Measurements from ENCODE around the gene NEK1.
A peak's percentile ranks its signal among the peaks of the same experiment; 100 is the strongest.

Gene NEK1

DNA sequence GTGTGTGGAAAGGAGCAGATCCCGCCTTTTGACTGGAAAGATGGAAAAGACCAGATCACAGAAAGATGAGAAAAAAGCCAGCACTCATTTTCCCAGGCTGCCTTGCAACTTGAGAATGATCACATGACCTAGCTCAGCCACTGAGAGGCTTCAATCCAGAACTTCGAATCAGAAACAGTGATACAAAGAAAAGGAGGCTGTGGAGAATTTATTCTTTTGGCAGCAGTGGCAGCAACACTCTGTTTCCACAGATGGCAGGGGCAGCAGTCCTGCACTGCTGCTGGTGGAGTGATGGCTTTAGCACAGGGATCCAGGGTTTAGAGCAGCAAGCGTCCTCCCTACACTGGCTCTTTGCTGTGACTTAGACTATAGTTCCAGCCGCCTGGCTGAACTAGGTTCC lies 263.8 kb downstream of the NEK1 start:
- no peak overlapping the region for H2BK15ac ChIP-seq (ENCODE audit: low read length)
- no peak overlapping the region for H3K27ac ChIP-seq (replicated peaks; ENCODE audit: low read length)
- no peak overlapping the region for H3K4me2 ChIP-seq (ENCODE audit: insufficient read depth, low read length, poor library complexity, severe bottlenecking)
- no peak for DNase-seq (ENCODE audit: low spot score)
- H3K9ac ChIP-seq (ENCODE audit: low read depth, low read length, poor library complexity) = no peak overlapping the region
- no peaks in the 10 kb centered on the region for H3K36me3 ChIP-seq (replicated peaks in 1 of 2; ENCODE audit: control insufficient read depth in 2 of 2, insufficient read depth in 2 of 2, low read length in 2 of 2)
- H2AFZ ChIP-seq (ENCODE audit: low read length) = peak overlapping the region; percentile 88
- H4K8ac ChIP-seq (ENCODE audit: low read depth, low read length) = no peak overlapping the region
- H3K9me3 ChIP-seq (replicated peaks in 1 of 2; ENCODE audit: control insufficient read depth in 2 of 2, insufficient read depth in 1 of 2, low read depth in 1 of 2, low read length in 2 of 2) = no peaks in the 10 kb centered on the region
- H2BK5ac ChIP-seq (ENCODE audit: low read length) = no peak overlapping the region
- no peak overlapping the region for H3K4ac ChIP-seq (ENCODE audit: low read length)
- no peak overlapping the region for H2BK120ac ChIP-seq (ENCODE audit: low read depth, low read length)
- no peak overlapping the region for H3K4me3 ChIP-seq (ENCODE audit: low read length in 2 of 2)
- no peak overlapping the region for H4K91ac ChIP-seq (ENCODE audit: low read depth, low read length, poor library complexity)
- no peak overlapping the region for H2AK5ac ChIP-seq (ENCODE audit: low read depth, low read length)
- peaks cover 8 to 10% of the 10 kb centered on the region in 2 donors for H3K4me1 ChIP-seq (ENCODE audit: control insufficient read depth in 2 of 2, insufficient read depth in 1 of 2, low read depth in 1 of 2, low read length in 2 of 2)
- no CpG with 5 or more reads among the region's 4 CpGs for WGBS, 2 donors (ENCODE audit: extremely low coverage in 2 of 2, insufficient read length in 2 of 2, insufficient replicate concordance in 1 of 2)
- no peak overlapping the region for H2BK12ac ChIP-seq (ENCODE audit: low read length)
- no peaks in the 10 kb centered on the region for H3K79me1 ChIP-seq (ENCODE audit: low read depth, low read length)
- no peak overlapping the region for H3K14ac ChIP-seq (ENCODE audit: low read length)
- no peaks in the 10 kb centered on the region for H3K27me3 ChIP-seq (ENCODE audit: control insufficient read depth in 3 of 3, insufficient read depth in 3 of 3, low read depth in 1 of 3, low read length in 3 of 3)
- no peak overlapping the region for H3K23ac ChIP-seq (ENCODE audit: low read depth, low read length, poor library complexity)
- peak overlapping the region; percentile 61 for H3K18ac ChIP-seq (ENCODE audit: low read length)

DNA sequence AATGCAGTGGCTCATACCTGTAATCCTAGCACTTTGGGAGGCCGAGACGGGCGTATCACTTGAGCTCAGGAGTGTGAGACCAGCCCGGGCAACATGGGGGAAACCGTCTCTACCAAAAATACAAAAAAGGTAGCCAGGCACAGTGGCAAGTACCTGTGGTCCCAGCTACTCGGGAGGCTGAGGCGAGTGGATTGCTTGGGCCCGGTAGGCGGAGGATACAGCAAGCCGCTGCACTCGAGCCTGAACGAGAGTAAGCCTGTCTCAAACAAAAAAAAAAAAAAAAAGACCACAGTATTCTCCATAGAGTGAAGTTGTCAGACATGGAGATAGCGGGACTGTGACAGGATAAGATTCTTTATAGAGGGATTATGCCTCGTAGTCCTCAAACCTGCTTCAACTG lies 265.5 kb downstream of the NEK1 start:
- Histone ChIP-seq H4K91ac (ENCODE audit: low read depth, low read length, poor library complexity) (no peak overlapping the region), H2BK15ac (ENCODE audit: low read length) (no peak overlapping the region), H3K14ac (ENCODE audit: low read length) (no peak overlapping the region), H2BK12ac (ENCODE audit: low read length) (no peak overlapping the region), H3K18ac (ENCODE audit: low read length) (no peak overlapping the region), H3K23ac (ENCODE audit: low read depth, low read length, poor library complexity) (no peak overlapping the region), H3K79me1 (ENCODE audit: low read depth, low read length) (no peaks in the 10 kb centered on the region), H4K8ac (ENCODE audit: low read depth, low read length) (no peak overlapping the region), H3K36me3 (replicated peaks in 1 of 2; ENCODE audit: control insufficient read depth in 2 of 2, insufficient read depth in 2 of 2, low read length in 2 of 2) (no peaks in the 10 kb centered on the region), H2AK5ac (ENCODE audit: low read depth, low read length) (no peak overlapping the region), H3K4me1 (ENCODE audit: control insufficient read depth in 2 of 2, insufficient read depth in 1 of 2, low read depth in 1 of 2, low read length in 2 of 2) (peaks cover 7 to 10% of the 10 kb centered on the region in 2 donors), H3K27ac (replicated peaks; ENCODE audit: low read length) (no peak overlapping the region), H2BK120ac (ENCODE audit: low read depth, low read length) (no peak overlapping the region), H3K4me3 (ENCODE audit: low read length in 2 of 2) (no peak overlapping the region), H3K4ac (ENCODE audit: low read length) (no peak overlapping the region), H3K9me3 (replicated peaks in 1 of 2; ENCODE audit: control insufficient read depth in 2 of 2, insufficient read depth in 1 of 2, low read depth in 1 of 2, low read length in 2 of 2) (no peaks in the 10 kb centered on the region), H2BK5ac (ENCODE audit: low read length) (no peak overlapping the region), H3K4me2 (ENCODE audit: insufficient read depth, low read length, poor library complexity, severe bottlenecking) (no peak overlapping the region), H3K27me3 (ENCODE audit: control insufficient read depth in 3 of 3, insufficient read depth in 3 of 3, low read depth in 1 of 3, low read length in 3 of 3) (no peaks in the 10 kb centered on the region), H2AFZ (ENCODE audit: low read length) (no peak overlapping the region), H3K9ac (ENCODE audit: low read depth, low read length, poor library complexity) (no peak overlapping the region)
- no CpG with 5 or more reads among the region's 14 CpGs for WGBS, 2 donors (ENCODE audit: extremely low coverage in 2 of 2, insufficient read length in 2 of 2, insufficient replicate concordance in 1 of 2)
- no peak for DNase-seq (ENCODE audit: low spot score)

DNA sequence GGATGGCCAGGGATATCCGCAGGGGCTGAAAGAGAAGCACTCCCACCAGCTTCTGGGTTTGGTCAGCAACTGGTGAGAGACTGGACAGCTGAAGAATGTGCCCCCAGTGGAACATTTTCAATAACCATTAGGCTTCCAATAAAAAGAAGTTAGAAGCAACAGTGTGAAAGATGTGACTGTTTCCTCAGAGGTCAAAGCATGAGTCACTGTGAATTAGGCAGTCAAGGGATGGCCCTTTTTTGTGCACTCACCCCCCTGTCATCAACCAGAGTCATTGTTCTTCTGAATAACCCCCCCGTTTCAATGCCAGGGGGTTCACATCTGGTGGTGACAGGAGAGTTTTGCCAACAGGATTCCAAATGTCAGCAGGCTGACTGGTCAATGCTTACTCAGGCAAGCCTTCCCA lies 267.1 kb downstream of the NEK1 start:
- no peaks in the 10 kb centered on the region for H3K36me3 ChIP-seq (replicated peaks in 1 of 2; ENCODE audit: control insufficient read depth in 2 of 2, insufficient read depth in 2 of 2, low read length in 2 of 2)
- H2AK5ac ChIP-seq (ENCODE audit: low read depth, low read length) = no peak overlapping the region
- H3K4ac ChIP-seq (ENCODE audit: low read length) = no peak overlapping the region
- no peak overlapping the region for H3K23ac ChIP-seq (ENCODE audit: low read depth, low read length, poor library complexity)
- H2BK120ac ChIP-seq (ENCODE audit: low read depth, low read length) = no peak overlapping the region
- peaks cover 4 to 10% of the 10 kb centered on the region in 2 donors for H3K4me1 ChIP-seq (ENCODE audit: control insufficient read depth in 2 of 2, insufficient read depth in 1 of 2, low read depth in 1 of 2, low read length in 2 of 2)
- H4K8ac ChIP-seq (ENCODE audit: low read depth, low read length) = no peak overlapping the region
- no peak overlapping the region for H3K4me3 ChIP-seq (ENCODE audit: low read length in 2 of 2)
- no peaks in the 10 kb centered on the region for H3K9me3 ChIP-seq (replicated peaks in 1 of 2; ENCODE audit: control insufficient read depth in 2 of 2, insufficient read depth in 1 of 2, low read depth in 1 of 2, low read length in 2 of 2)
- DNase-seq (ENCODE audit: low spot score) = no peak
- H2BK15ac ChIP-seq (ENCODE audit: low read length) = no peak overlapping the region
- no peak overlapping the region for H3K9ac ChIP-seq (ENCODE audit: low read depth, low read length, poor library complexity)
- H2AFZ ChIP-seq (ENCODE audit: low read length) = peak overlapping the region; percentile 12
- no peaks in the 10 kb centered on the region for H3K79me1 ChIP-seq (ENCODE audit: low read depth, low read length)
- H3K18ac ChIP-seq (ENCODE audit: low read length) = no peak overlapping the region
- H3K27me3 ChIP-seq (ENCODE audit: control insufficient read depth in 3 of 3, insufficient read depth in 3 of 3, low read depth in 1 of 3, low read length in 3 of 3) = no peaks in the 10 kb centered on the region
- no peak overlapping the region for H3K14ac ChIP-seq (ENCODE audit: low read length)
- H2BK5ac ChIP-seq (ENCODE audit: low read length) = no peak overlapping the region
- H3K4me2 ChIP-seq (ENCODE audit: insufficient read depth, low read length, poor library complexity, severe bottlenecking) = no peak overlapping the region
- WGBS, 2 donors (ENCODE audit: extremely low coverage in 2 of 2, insufficient read length in 2 of 2, insufficient replicate concordance in 1 of 2) = no CpG with 5 or more reads among the region's 2 CpGs
- no peak overlapping the region for H3K27ac ChIP-seq (replicated peaks; ENCODE audit: low read length)
- no peak overlapping the region for H4K91ac ChIP-seq (ENCODE audit: low read depth, low read length, poor library complexity)
- no peak overlapping the region for H2BK12ac ChIP-seq (ENCODE audit: low read length)

Data from neuronal stem cell (in vitro differentiated cells).